Stimulated activated CD4-positive, alpha-beta T cell treated with anti-CD3 and anti-CD28 coated beads, Interleukin-12 subunit alpha, Interleukin-12 subunit beta, amount 100 ng/mL, for 24 hours (primary cell): Measurements from ENCODE around the gene GABARAPL1.
"Not testable (repeated sequence)": the region's sequence is repeated elsewhere in the genome, so short reads cannot be mapped to it uniquely, and the experiment has no call there.

ENCODE experiments used
- DNase-seq, 2 experiments: peaks; one replicate each; pipeline ENCODE4 v3.0.0-alpha.2; 2020; ENCODE audit warnings: low read depth in 2 of 2

Gene GABARAPL1

GRCh38 chr12:10197879-10198278 lies 14.8 kb upstream of the GABARAPL1 start:
- no peak for DNase-seq

GRCh38 chr12:10204495-10204894 lies 8.2 kb upstream of the GABARAPL1 start:
- not testable (repeated sequence) for DNase-seq

- DNase-seq, result no peak
Measured at GRCh38 chr12:10205220-10205807, 7.4 kb upstream of the GABARAPL1 start.

DNA sequence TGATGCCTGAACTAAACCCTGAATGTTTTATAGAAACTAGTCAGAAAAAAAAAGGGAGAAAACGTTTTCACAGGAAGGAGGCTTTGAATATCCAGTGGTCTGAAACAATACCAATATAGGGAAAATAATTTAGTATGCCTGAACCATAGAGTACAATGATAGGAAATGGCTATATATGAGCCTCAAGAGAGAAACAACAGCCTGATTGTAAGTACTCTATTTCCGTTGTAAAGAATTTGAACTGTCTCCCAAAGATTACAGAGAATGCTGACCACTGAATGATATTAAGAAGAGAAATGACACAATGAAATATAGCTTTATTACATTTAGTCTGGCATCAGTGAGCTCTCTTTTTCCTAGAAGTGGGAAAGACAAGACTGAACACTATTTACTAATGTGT lies 5.5 kb upstream of the GABARAPL1 start:
- no peak for DNase-seq

DNA sequence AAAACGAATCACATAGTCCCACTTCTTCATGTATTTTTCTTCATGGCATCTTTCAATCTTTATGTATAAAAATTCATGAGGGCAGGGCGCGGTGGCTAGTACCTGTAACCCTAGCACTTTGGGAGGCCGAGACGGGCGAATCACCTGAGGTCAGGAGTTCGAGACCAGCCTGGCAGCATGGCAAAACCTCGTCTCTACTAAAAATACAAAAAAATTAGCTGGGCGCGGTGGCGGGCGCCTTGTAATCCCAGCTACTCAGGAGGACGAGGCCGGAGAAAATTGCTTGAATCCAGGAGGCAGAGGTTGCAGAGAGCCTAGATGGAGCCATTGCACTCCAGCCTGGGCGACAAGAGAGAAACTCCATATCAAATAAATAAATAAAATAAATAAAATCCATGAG lies 2.5 kb upstream of the GABARAPL1 start:
- DNase-seq, result no peak

GRCh38 chr12:10211101-10211939 lies 1.4 kb upstream of the GABARAPL1 start:
- no peak for DNase-seq

DNA sequence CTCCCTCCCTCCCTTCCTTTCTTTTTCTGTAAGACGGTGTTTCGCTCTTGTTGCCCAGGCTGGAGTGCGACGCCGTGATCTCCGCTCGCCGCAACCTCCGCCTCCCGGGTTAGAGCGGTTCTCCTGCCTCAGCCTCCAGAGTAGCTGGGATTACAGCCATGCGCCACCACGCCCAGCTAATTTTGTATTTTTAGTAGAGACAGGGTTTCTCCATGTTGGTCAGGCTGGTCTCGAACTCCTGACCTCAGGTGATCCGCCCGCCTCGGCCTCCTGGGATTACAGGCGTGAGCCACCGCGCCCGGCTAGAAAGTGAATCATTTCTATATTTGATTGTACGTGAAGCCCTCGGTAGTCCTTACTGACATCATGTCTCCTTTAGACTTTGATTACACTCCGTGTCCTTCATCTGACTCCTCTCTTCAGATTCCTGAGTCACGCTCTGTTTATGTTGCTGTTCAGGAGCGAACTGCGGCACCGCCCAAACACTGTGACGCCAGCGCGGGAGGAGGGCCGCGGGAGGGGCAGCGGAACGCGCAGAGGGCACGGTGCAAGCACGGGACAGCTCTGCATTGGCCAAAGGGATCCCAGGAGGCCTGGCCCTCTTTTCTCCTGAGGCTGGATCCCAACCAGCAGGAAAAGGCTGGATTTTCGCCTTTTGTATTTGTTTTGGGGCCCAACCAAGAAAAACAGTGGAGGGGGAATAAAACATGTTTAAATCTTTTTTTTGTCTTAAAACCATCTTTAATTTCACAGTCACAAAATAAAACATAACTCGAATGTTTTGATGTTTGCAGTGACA lies 538 bp upstream of the GABARAPL1 start:
- DNase-seq, result peak; percentile 74 to 76

DNA sequence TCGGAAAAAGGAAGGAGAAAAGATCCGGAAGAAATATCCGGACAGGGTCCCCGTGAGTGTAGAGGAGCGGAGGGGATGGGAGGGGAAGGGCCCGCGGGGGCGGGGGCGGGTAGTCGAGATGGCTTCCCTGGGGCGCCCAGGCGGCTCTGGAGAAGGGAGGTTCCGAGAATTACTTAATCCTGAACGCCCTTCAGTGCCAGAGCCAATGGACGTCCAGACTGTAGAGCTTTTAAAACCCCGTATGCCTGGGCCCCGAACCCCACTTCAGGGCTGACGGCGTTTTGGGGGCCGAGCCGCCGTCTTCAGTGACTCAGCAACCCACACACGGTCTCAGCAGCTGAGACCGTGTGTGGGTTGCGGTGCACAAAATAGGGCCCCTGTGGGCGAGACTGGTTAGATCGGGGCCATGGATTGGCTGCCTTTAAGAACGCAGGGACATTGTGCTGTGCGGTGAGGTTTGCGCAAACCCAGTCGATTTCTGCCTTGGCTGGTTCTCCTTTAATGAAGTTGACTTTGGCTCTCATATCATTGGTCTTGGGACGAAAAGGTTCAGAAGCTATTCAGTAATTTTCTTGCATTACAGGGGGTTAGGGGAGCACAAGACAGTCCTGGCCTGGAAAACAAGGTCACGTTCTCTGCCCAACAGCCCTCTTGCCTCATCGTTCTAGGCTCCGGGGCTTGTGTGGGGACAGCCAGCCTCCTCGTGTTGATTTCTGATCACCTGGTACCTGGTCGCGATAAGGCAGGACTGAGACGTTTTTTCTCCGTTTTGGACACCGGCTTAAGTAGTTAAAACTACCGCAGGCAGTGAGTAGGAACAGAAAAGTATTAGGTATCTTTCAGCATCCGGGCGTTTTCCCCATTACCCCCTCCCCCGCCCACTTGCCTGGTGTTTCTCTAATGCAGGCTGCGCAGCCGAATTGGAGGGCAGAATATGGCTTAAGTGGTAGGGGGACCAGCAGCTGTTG lies 775 bp downstream of the GABARAPL1 start:
- peak; percentile 52 to 63 for DNase-seq

DNA sequence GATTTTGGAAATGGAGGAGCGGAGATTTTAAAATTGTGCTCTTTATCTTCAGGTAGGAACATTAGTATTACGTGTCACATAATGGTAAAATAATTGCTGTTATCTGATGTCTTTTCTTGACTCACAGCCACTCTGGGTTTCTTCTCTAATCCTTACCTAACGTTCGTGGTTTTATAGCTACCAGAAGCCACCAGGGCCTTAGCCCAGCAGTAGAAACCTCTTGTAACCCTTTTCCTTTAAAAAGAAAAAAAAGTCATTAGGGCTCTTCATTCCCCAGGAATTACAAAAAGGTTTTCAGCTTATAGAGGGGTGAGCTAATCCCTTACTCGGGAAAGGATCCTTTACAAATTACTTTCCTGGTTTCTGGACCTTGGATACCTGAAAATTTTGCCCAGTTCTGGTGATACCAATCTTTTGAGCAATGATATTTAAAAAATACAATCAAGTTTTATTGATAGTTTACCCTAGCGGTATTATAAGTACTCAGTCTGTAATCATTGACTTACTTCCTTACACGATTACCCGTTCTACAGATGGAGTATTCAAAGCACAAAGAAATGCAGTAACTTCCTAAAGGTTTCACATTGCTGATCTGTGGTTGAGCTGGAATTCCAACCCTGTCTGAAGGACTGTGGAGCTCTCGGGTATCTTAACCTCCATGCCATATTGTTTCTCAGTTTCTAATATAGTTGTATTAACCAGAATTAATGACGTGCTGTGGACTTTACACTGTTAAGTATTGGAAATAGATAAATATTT lies 1.6 kb downstream of the GABARAPL1 start:
- no peak for DNase-seq

DNA sequence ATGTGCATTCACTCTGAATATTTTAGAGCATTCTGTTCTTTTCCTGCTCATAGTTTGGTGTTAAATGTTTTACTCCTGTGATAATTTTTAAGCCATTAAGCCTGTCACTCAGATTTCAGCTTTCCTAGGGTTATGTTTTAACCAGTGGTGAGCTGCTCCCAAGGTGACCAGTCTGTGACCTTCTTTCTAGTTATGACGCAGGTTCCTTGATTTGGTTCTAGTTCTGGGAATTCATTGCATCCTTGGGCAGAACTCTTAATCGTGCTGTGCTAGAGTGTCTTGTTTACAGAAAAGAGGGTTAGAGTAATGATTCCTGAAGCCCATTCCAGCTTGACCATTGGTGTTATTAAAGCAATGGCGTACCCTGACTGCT lies 2.2 kb downstream of the GABARAPL1 start:
- DNase-seq, result no peak

DNA sequence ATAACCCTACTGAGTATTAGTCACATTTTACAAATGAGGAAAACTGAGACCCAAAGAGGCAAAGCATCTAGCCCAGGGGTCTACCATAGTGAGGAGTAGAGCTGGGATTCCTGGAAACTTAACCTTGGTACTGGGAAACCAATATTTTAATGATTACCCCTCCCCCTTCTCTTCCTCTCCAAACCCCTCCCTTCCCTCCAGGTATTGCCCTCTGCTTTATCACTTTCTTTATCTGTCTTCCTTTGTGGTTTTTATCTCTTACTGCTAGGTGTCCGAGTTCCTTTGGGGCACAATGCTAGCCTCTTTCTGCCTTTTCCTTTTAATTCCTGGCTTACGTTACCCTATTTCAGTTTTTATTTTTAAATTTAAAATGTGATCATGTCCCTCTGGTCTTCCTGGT lies 2.8 kb downstream of the GABARAPL1 start:
- DNase-seq, result no peak

DNA sequence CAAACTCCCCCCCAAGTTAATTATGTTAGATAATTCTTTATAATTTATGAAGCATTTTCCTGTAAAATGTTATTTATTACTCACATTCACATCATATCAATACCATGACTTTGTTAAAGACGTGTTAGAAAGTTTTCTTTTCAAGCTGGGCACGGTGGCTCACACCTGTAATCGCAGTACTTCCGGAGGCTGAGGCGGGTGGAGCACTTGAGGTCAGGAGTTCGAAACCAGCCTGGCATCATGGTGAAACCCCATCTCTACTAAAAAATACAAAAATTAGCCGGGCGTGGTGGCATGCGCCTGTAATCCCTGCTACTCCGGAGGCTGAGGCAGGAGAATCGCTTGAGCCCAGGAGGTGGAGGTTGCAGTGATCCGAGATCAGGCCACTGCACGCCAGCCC lies 3.3 kb downstream of the GABARAPL1 start:
- DNase-seq, result not testable (repeated sequence)

- DNase-seq, result no peak
Measured at GRCh38 chr12:10218021-10218420, 5.3 kb downstream of the GABARAPL1 start.

- no peak for DNase-seq
Measured at GRCh38 chr12:10220398-10221077, 7.9 kb downstream of the GABARAPL1 start.

DNA sequence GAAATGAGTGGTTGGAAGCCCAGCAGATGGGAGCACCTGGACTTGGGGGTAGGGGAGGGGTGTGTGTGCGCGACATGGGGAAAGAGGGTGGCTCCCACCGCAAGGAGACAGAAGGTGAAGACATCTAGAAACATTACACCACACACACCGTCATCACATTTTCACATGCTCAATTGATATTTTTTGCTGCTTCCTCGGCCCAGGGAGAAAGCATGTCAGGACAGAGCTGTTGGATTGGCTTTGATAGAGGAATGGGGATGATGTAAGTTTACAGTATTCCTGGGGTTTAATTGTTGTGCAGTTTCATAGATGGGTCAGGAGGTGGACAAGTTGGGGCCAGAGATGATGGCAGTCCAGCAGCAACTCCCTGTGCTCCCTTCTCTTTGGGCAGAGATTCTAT lies 9.2 kb downstream of the GABARAPL1 start:
- no peak for DNase-seq

GRCh38 chr12:10223208-10223607 lies 10.5 kb downstream of the GABARAPL1 start:
- DNase-seq, result no peak

GRCh38 chr12:10225426-10225825 lies 12.7 kb downstream of the GABARAPL1 start:
- not testable (repeated sequence) for DNase-seq

- no peak for DNase-seq
Measured at GRCh38 chr12:10226086-10226485, 13.4 kb downstream of the GABARAPL1 start.

GRCh38 chr12:10226731-10227130 lies 14.1 kb downstream of the GABARAPL1 start:
- DNase-seq, result no peak

- DNase-seq, result no peak
Measured at GRCh38 chr12:10227648-10228047, 15.0 kb downstream of the GABARAPL1 start.
